ENCODE measurements around the gene CDH18. TPM values are rescaled to one million over a fixed set of nuclear protein-coding genes. Genes with fewer than 3 reads are reported as not detected.

CDH18 gene
- total RNA-seq, 1 donor from 2014 or later = not detected

GRCh38 chr5:19719109-19719508 is 268.9 kb downstream of the CDH18 start:
- no peak for DNase-seq

- no peak for DNase-seq
Measured at GRCh38 chr5:19713740-19714139, 274.3 kb downstream of the CDH18 start.

DNA sequence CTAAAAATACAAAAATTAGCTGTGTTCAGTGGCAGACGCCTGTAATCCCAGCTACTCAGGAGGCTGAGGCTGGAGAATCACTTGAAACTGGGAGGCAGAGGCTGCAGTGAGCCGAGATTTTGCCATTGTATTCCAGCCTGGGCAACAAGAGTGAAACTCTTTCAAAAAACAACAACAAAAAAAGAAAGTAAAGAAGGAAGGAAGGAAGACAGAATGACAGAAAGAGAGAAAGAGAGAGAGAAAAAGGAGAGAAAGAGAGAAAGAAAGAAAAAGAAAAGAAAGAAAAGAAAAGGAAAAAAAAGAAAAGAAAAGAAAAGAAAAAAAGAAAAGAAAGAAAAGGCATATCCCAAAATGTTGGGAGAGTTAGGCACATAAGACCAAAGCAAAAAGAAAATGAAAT is 278.6 kb downstream of the CDH18 start:
- DNase-seq = no peak

DNA sequence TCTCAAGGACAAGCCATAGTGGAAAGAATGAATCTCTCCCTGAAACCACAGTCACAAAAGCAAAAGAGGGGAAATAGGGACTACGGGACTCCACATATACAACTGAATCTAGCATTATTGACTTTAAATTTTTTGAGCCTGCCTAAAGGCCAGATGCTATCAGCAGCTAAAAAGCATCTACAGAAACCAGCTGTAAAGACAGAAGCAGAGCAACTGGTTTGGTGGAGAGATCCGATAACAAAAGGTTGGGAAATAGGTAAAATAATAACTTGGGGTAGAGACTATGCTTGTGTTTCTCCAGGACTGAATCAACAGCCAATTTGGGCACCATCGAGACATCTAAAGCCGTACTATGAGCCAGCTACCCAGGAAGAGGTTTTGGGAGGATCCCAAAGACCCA is 281.2 kb downstream of the CDH18 start:
- DNase-seq = no peak

DNA sequence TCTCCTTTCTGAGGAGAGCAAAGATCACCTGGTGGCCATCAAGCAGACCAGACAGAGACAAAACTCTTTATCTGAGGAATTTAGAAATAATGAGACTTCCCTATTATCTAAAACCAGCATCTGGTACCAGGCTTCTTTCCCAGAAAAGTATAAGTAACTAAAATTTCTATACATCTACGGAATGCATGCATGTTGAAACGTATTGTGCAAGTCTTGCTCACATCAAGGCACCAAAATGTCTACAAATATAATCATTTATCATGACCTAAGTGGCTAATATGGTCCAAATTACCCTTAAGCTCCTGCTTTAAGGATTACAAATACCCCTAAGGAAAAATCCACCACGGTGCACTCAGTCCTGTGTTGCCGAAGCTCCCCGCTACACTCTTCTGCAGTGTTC is 286.3 kb downstream of the CDH18 start:
- DNase-seq = no peak

GRCh38 chr5:19694949-19695611 is 292.9 kb downstream of the CDH18 start:
- no peak for DNase-seq

- no peak for DNase-seq
Measured at GRCh38 chr5:19690978-19691377, 297.0 kb downstream of the CDH18 start.

GRCh38 chr5:19685473-19685872 is 302.5 kb downstream of the CDH18 start:
- DNase-seq = no peak

- no peak for DNase-seq
Measured at GRCh38 chr5:19676895-19677294, 311.1 kb downstream of the CDH18 start.

DNA sequence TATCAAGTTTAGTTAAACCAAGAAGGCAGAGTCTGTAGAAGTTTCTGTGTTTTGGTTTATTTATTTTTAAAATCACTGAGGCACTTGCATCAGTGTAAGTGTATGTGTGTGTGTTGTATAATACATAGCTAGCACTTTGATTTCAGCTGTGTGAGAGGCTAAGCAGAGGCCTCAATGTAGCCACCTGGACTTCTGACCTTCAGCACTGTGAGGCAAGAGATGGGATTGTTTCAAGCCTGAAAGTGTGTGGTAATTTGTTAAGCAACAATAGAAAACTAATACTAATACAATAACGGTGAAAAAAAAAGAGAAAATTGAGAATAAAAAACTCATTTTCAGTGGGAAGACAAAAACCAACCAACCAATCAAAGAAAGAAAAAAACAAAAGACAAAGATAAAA is 327.3 kb downstream of the CDH18 start:
- DNase-seq = no peak

- DNase-seq = no peak
Measured at GRCh38 chr5:19655627-19656026, 332.4 kb downstream of the CDH18 start.

GRCh38 chr5:19638461-19638860 is 349.5 kb downstream of the CDH18 start:
- DNase-seq = no peak

DNA sequence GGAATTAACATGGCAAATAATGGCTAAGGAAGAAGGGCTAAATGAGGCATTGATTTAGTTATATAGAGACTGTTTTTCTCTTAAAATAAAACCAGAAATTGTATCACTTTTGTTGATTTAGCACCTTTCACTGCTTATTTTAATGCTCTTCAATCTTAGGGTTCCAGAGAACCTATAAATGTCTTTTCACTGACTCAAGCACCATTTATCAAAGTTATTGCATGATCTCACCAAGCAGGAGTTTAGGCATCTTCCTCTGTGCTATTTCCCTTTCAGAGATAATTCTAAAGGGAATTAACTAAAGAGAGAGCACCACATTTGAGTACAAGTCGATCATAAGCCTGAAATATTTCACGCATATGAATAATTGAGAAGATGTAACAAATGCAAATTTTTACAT is 357.1 kb downstream of the CDH18 start:
- no peak for DNase-seq

- no peak for DNase-seq
Measured at GRCh38 chr5:19626211-19626610, 361.8 kb downstream of the CDH18 start.

GRCh38 chr5:19625562-19625961 is 362.4 kb downstream of the CDH18 start:
- DNase-seq = no peak

GRCh38 chr5:19619571-19619970 is 368.4 kb downstream of the CDH18 start:
- DNase-seq = no peak

- DNase-seq = no peak
Measured at GRCh38 chr5:19616701-19617215, 371.2 kb downstream of the CDH18 start.

DNA sequence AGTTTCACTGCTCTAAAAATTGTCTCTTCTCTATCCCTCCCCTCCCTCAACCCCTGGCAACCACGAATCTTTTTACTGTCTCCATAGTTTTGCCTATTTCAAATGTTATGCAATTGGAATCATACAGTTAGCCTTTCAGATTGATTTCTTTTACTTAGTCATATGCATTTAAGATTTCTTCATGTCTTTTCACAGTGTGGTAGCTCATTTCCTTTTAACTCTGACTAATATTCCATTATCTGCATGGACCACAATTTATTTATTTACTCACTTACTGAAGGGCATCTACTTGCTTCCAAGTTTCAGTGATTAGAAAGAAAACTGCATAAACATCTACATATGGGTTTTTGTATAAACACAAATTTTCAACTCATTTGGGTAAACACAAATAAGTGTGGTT is 372.3 kb downstream of the CDH18 start:
- no peak for DNase-seq

GRCh38 chr5:19615071-19615470 is 372.9 kb downstream of the CDH18 start:
- no peak for DNase-seq

GRCh38 chr5:19608444-19609002 is 379.5 kb downstream of the CDH18 start:
- no peak for DNase-seq

- no peak for DNase-seq
Measured at GRCh38 chr5:19605846-19606407, 382.1 kb downstream of the CDH18 start.

DNA sequence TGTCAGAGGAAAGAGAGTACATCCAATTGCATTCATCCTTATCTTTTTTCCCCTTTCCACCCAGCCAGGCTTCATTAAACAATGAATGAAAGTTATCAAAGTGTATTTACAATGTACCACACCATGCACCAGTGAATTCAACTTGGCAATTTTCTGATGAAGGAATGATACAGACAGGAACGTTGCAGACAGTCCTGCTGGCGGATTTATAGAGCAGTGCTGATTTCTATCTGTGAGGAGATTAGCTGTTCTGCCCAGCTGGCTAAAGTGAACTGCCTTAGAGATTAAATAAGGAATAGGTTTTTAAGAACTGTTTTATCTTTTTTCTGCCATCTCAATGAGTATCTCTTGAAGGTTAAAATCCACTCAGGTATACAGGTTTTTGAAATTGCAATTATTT is 403.9 kb downstream of the CDH18 start:
- DNase-seq = no peak

- DNase-seq = no peak
Measured at GRCh38 chr5:19577882-19578281, 410.1 kb downstream of the CDH18 start.

GRCh38 chr5:19568004-19568403 is 420.0 kb downstream of the CDH18 start:
- no peak for DNase-seq
